ENCODE measurements around the gene CHST9. TPM values are rescaled to one million over a fixed set of nuclear protein-coding genes. Genes with fewer than 3 reads are reported as not detected.

The CHST9 gene
- total RNA-seq, 2 experiments from 2014 or later = not detected

DNA sequence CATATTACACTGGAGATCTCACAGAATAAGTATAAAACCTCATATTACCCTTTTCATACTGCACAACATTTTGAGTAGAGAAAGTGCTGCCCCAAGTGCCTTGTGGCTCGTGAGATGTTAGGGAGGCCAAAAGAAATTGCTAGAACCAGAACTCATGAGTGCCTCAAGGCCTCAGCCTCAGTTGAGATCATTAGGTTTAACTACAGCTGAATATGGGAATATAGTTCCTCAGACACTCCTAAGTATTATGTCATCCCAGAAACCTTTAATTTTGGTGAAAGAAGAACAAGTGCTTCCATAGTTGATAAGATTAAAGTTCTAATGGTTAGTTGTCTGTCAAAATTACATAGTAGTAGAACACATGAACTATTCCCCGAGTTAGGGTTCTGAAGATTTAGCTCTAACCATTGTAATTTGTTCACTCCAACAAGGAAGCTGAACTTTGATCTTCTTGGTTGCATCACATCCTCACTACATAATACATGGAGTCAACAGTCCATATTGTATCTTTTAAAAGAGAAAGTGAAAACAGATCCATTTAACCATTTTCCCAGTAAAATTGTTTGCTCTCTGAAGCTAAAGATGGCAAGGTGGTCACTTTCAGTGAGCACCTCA, 310.0 kb downstream of the CHST9 start:
- TF ChIP-seq CTCF (IDR thresholded peaks at IDR 0.05) = no peak
- H3K27ac ChIP-seq (ENCODE audit: low read depth in 1 of 2, low read length in 2 of 2) = no peak overlapping the region
- no peaks in the 10 kb centered on the region for H3K36me3 ChIP-seq (ENCODE audit: insufficient read depth, low read length)
- no peak for ATAC-seq (ENCODE audit: poor library complexity)
- no peak overlapping the region for H3K4me3 Mint-ChIP-seq
- H3K36me3 Mint-ChIP-seq (ENCODE audit: low read depth) = no peaks in the 10 kb centered on the region
- H3K4me1 Mint-ChIP-seq (ENCODE audit: low read depth) = no peaks in the 10 kb centered on the region
- intact Hi-C loops (cut with DNase I, micrococcal nuclease) = loop anchor here in 1 of 2 experiments (10.0 kb wide), 1 partner anchor 60 kb away; no protein-coding TSS in a partner anchor
- no peak for DNase-seq
- no peaks in the 10 kb centered on the region for H3K9me3 Mint-ChIP-seq
- no peak overlapping the region for H3K27ac Mint-ChIP-seq
- ChIA-PET POLR2A (no interaction called here), CTCF (no interaction called here)
- no peaks in the 10 kb centered on the region for H3K27me3 ChIP-seq (ENCODE audit: control insufficient read depth in 1 of 2, insufficient read depth in 2 of 2, low read length in 2 of 2)
- no peaks in the 10 kb centered on the region for H3K4me1 ChIP-seq (ENCODE audit: insufficient read depth, low read length)
- H3K27me3 Mint-ChIP-seq = no peaks in the 10 kb centered on the region
- H3K9me3 ChIP-seq (ENCODE audit: control insufficient read depth in 1 of 2, insufficient read depth in 1 of 2, low read length in 2 of 2) = no peaks in the 10 kb centered on the region
- H3K4me3 ChIP-seq (ENCODE audit: low read length) = no peak overlapping the region

GRCh38 chr18:26874283-26874682, 310.8 kb downstream of the CHST9 start:
- no peak for TF ChIP-seq CTCF (IDR thresholded peaks at IDR 0.05)
- no peaks in the 10 kb centered on the region for H3K4me1 Mint-ChIP-seq (ENCODE audit: low read depth)
- CTCF ChIA-PET = no interaction called here
- Histone ChIP-seq H3K36me3 (ENCODE audit: insufficient read depth, low read length) (no peaks in the 10 kb centered on the region), H3K27me3 (ENCODE audit: control insufficient read depth in 1 of 2, insufficient read depth in 2 of 2, low read length in 2 of 2) (no peaks in the 10 kb centered on the region), H3K9me3 (ENCODE audit: control insufficient read depth in 1 of 2, insufficient read depth in 1 of 2, low read length in 2 of 2) (no peaks in the 10 kb centered on the region), H3K27ac (ENCODE audit: low read depth in 1 of 2, low read length in 2 of 2) (no peak overlapping the region), H3K4me3 (ENCODE audit: low read length) (no peak overlapping the region), H3K4me1 (ENCODE audit: insufficient read depth, low read length) (no peaks in the 10 kb centered on the region)
- H3K4me3 Mint-ChIP-seq = no peak overlapping the region
- no peaks in the 10 kb centered on the region for H3K9me3 Mint-ChIP-seq
- no peaks in the 10 kb centered on the region for H3K36me3 Mint-ChIP-seq (ENCODE audit: low read depth)
- intact Hi-C loops (cut with DNase I, micrococcal nuclease) = loop anchor here in 1 of 2 experiments (10.0 kb wide), 1 partner anchor 61 kb away; no protein-coding TSS in a partner anchor
- POLR2A ChIA-PET = no interaction called here
- H3K27ac Mint-ChIP-seq = no peak overlapping the region
- DNase-seq (no peak), ATAC-seq (ENCODE audit: poor library complexity) (no peak)
- H3K27me3 Mint-ChIP-seq = no peaks in the 10 kb centered on the region

GRCh38 chr18:26869640-26870039, 315.5 kb downstream of the CHST9 start:
- no peak for ATAC-seq (ENCODE audit: poor library complexity)
- ChIA-PET POLR2A (no interaction called here), CTCF (no interaction called here)
- Mint-ChIP-seq H3K4me1 (ENCODE audit: low read depth) (no peaks in the 10 kb centered on the region), H3K27me3 (peaks cover 9% of the 10 kb centered on the region), H3K9me3 (no peaks in the 10 kb centered on the region), H3K4me3 (no peak overlapping the region), H3K27ac (no peak overlapping the region), H3K36me3 (ENCODE audit: low read depth) (no peaks in the 10 kb centered on the region)
- intact Hi-C loops (cut with DNase I, micrococcal nuclease) = loop anchor here in 1 of 2 experiments (10.0 kb wide), 1 partner anchor 65 kb away; no protein-coding TSS in a partner anchor
- Histone ChIP-seq H3K27me3 (ENCODE audit: control insufficient read depth in 1 of 2, insufficient read depth in 2 of 2, low read length in 2 of 2) (peaks cover 0 to 3% of the 10 kb centered on the region in 2 experiments), H3K4me1 (ENCODE audit: insufficient read depth, low read length) (no peaks in the 10 kb centered on the region), H3K9me3 (ENCODE audit: control insufficient read depth in 1 of 2, insufficient read depth in 1 of 2, low read length in 2 of 2) (peaks cover 0 to 2% of the 10 kb centered on the region in 2 experiments), H3K27ac (ENCODE audit: low read depth in 1 of 2, low read length in 2 of 2) (no peak overlapping the region), H3K4me3 (ENCODE audit: low read length) (no peak overlapping the region), H3K36me3 (ENCODE audit: insufficient read depth, low read length) (no peaks in the 10 kb centered on the region)
- TF ChIP-seq CTCF (IDR thresholded peaks at IDR 0.05) = no peak
- DNase-seq = no peak

Measured in CD4-positive, alpha-beta T cell (primary cell).